CD4-positive, CD25-positive, alpha-beta regulatory T cell (primary cell): ENCODE data around the gene EMD. TPM values are rescaled to one million over a fixed set of nuclear protein-coding genes. Genes with fewer than 3 reads are reported as not detected.
A peak's percentile ranks its signal among the peaks of the same experiment; 100 is the strongest.
"Not testable (repeated sequence)": the region's sequence is repeated elsewhere in the genome, so short reads cannot be mapped to it uniquely, and the experiment has no call there.

Experiments
- ATAC-seq, 2 donors: fragments of 150-1000 bp; cut with Tn5 transposase; one replicate each; pipeline ENCODE4 v1.10.0; 2021; ENCODE audit warnings: low read depth in 2 of 2, moderate number of reproducible peaks in 2 of 2, moderate library complexity in 1 of 2
- DNase-seq, 3 donors: peaks; one replicate each; pipeline versions ENCODE4 v3.0.0 to v3.0.0-alpha.2; 2012 to 2022; ENCODE audit warnings: mixed read lengths in 1 of 3
- H3K27ac ChIP-seq: one replicate; pipeline ENCODE4 v1.7.0; 2013; ENCODE audit warnings: mild to moderate bottlenecking, low read length; ENCODE audit not compliant: insufficient read depth, poor library complexity, severe bottlenecking
- H3K27me3 ChIP-seq: one replicate; pipeline ENCODE4 v1.7.0; 2013; ENCODE audit warnings: low read length; ENCODE audit not compliant: control insufficient read depth, insufficient read depth
- H3K36me3 ChIP-seq: one replicate; pipeline ENCODE4 v1.7.0; 2013; ENCODE audit warnings: mild to moderate bottlenecking, low read length, moderate library complexity; ENCODE audit not compliant: control insufficient read depth, insufficient read depth
- H3K4me1 ChIP-seq: 2 replicates; pipeline ENCODE4 v1.7.0; 2013; ENCODE audit warnings: mild to moderate bottlenecking, low read length; ENCODE audit not compliant: insufficient read depth, control insufficient read depth, poor library complexity, severe bottlenecking
- H3K4me3 ChIP-seq: one replicate; pipeline ENCODE4 v1.7.0; 2013; ENCODE audit warnings: low read depth, mild to moderate bottlenecking, low read length, moderate library complexity
- H3K9me3 ChIP-seq, 2 experiments: 1 replicate in 1 of 2; 2 replicates in 1 of 2; pipeline ENCODE4 v1.7.0; 2013; ENCODE audit warnings: low read length in 2 of 2, mild to moderate bottlenecking in 1 of 2, moderate library complexity in 1 of 2; ENCODE audit not compliant: control insufficient read depth in 2 of 2
- H3K27ac Mint-ChIP-seq, 3 donors: one replicate each; pipeline ENCODE4 v1.8.0; 2020 to 2022; ENCODE audit warnings: mild to moderate bottlenecking in 3 of 3, mixed read lengths in 3 of 3, moderate library complexity in 2 of 3
- H3K27me3 Mint-ChIP-seq: one replicate; pipeline ENCODE4 v1.8.0; 2022; ENCODE audit warnings: mild to moderate bottlenecking, mixed read lengths
- H3K36me3 Mint-ChIP-seq: one replicate; pipeline ENCODE4 v1.8.0; 2020; ENCODE audit warnings: mixed read lengths
- H3K4me1 Mint-ChIP-seq, 4 donors: one replicate each; pipeline ENCODE4 v1.8.0; 2020 to 2022; ENCODE audit warnings: mixed read lengths in 4 of 4, mild to moderate bottlenecking in 1 of 4
- H3K4me3 Mint-ChIP-seq, 4 donors: one replicate each; pipeline ENCODE4 v1.8.0; 2020 to 2022; ENCODE audit warnings: mild to moderate bottlenecking in 4 of 4, mixed read lengths in 4 of 4, moderate library complexity in 3 of 4
- H3K9me3 Mint-ChIP-seq, 7 donors: one replicate each; pipeline ENCODE4 v1.8.0; 2020 to 2022; ENCODE audit warnings: mixed read lengths in 7 of 7, mild to moderate bottlenecking in 3 of 7, moderate library complexity in 2 of 7
- polyA plus RNA-seq, 4 donors: library from polyadenylated mRNA; unstranded; fragments of 300-500 nt; fragmentation: Illumina TruSeq; gene quantifications; one replicate each; pipeline ENCODE4 v1.2.3, GENCODE V29; 2021
- total RNA-seq: library from RNA; stranded (reverse); gene quantifications from one replicate; pipeline ENCODE4 v1.2.3, GENCODE V29; 2022

The EMD gene
- total and polyA plus RNA-seq, 5 donors from 2014 or later: 31.8 to 133 (median 37.3) TPM

DNA sequence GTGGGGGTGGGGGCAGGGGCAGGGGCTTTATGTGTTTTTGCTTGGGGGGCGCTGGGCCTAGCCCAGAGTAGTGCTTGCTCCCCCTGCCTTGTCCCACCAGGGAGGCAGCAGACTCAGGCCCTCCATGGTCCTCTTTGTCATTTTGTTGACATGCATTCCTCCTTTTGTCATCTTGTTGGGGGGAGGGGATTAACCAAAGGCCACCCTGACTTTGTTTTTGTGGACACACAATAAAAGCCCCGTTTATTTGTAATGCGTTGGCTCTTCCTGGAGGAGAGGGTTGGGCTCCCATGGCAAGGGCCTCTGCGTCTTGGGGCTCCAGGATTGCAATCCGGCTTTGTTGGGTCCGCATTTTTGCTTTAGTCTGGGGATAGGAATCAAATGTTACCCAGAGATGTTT, 2.2 kb downstream of the EMD start:
- no peaks in the 10 kb centered on the region for H3K9me3 ChIP-seq
- Mint-ChIP-seq H3K27me3 (no peaks in the 10 kb centered on the region), H3K9me3 (peaks cover 0 to 3% (median 0%) of the 10 kb centered on the region in 7 donors), H3K36me3 (no peaks in the 10 kb centered on the region), H3K4me1 (peaks cover 0 to 23% (median under 1%) of the 10 kb centered on the region in 4 donors), H3K27ac (peak overlapping the region in 1 of 3 donors; percentile 91), H3K4me3 (peak overlapping the region in 1 of 4 donors; percentile 93)
- H3K36me3 ChIP-seq: peaks cover 4% of the 10 kb centered on the region
- ATAC-seq (no peak), DNase-seq (no peak)
- H3K27ac ChIP-seq: no peak overlapping the region
- peaks cover 25% of the 10 kb centered on the region for H3K4me1 ChIP-seq
- H3K4me3 ChIP-seq: no peak overlapping the region
- H3K27me3 ChIP-seq: no peaks in the 10 kb centered on the region

DNA sequence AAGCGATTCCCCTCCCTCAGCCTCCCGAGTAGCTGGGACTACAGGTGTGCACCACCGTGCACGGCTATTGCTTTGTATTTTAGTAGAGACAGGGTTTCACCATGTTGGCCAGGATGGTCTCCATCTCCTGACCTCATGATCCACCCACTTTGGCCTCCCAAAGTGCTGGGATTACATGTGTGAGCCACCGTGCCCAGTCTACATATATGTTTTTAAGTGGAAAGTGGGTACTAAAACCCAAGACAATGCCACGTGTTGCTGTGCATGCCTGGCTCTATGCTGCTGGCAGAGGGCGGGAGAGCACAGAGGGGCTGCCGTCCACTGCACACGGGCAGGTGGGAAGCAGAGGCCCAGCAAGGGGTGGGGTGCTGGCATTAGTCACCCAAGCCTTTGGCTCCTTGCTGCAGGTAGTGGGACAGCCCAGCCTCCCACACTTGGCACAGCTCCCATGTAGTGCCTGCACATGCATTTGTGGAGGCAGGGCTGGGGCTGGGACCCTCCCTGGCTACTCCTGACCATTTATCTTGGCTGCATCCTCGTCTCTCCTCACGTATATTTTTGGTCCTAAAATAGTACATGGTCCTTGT, 3.5 kb downstream of the EMD start:
- H3K27ac ChIP-seq: no peak overlapping the region
- Mint-ChIP-seq H3K27ac (no peak overlapping the region), H3K36me3 (no peaks in the 10 kb centered on the region), H3K4me3 (peak overlapping the region in 2 of 4 donors; percentile 73 to 93), H3K9me3 (peaks cover 0 to 2% (median 0%) of the 10 kb centered on the region in 7 donors), H3K27me3 (no peaks in the 10 kb centered on the region), H3K4me1 (peaks cover 0 to 14% (median under 1%) of the 10 kb centered on the region in 4 donors)
- no peak overlapping the region for H3K4me3 ChIP-seq
- no peaks in the 10 kb centered on the region for H3K27me3 ChIP-seq
- H3K4me1 ChIP-seq: peaks cover 18% of the 10 kb centered on the region
- ATAC-seq (no peak), DNase-seq (no peak)
- no peaks in the 10 kb centered on the region for H3K9me3 ChIP-seq
- H3K36me3 ChIP-seq: peaks cover 4% of the 10 kb centered on the region

DNA sequence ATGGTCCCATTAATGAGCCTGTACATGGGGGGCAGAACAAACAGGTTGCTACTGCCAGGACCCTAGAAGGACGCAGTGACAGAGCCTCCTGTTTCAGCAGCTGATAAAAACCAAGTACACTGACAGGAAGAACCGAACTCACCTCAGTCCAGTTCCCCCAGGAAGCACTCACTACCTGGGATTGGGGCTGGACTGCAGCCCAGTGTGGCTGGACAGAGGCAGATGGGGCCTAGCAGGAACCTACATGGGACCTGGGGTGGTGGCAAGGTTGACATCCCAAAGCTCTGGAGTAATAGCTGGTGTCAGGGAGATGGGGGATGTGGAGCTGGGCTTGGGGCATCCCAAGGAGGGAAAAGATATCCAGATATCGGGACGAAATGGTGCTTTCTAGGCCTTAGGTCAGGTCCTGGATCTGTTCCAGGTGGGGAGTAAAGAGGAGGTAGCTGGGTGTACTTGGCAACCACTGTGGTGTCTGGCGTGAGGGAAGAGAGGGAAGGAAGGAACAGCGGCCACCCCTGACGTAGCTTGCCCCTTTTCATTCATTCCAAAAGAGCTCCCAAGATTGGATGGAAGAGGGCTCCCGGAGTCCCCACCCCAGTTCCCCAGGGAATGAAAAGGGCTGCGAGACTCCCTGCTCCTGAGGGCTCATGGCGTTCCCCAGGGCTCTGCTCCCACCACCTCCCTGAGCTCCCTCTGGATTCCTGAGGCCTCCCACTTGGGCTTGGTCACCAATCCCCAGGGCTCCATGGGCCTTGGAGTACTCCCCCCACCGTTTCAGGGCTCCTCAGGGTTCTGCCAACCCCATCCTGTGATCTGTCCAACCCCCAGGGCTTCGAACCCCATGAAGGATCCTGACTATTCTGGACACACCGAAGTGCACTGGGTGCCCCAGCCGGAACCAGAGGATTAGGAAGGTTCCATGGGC, 4.5 kb downstream of the EMD start:
- Histone ChIP-seq H3K4me3 (no peak overlapping the region), H3K9me3 (no peaks in the 10 kb centered on the region), H3K4me1 (peaks cover 10% of the 10 kb centered on the region), H3K27me3 (no peaks in the 10 kb centered on the region), H3K27ac (no peak overlapping the region), H3K36me3 (peaks cover 4% of the 10 kb centered on the region)
- no peaks in the 10 kb centered on the region for H3K27me3 Mint-ChIP-seq
- H3K9me3 Mint-ChIP-seq: peaks cover 0 to 2% (median 0%) of the 10 kb centered on the region in 7 donors
- H3K36me3 Mint-ChIP-seq: no peaks in the 10 kb centered on the region
- ATAC-seq (no peak), DNase-seq (no peak)
- peak overlapping the region in 1 of 4 donors; percentile 93 for H3K4me3 Mint-ChIP-seq
- no peak overlapping the region for H3K27ac Mint-ChIP-seq
- peaks cover 0 to 12% (median under 1%) of the 10 kb centered on the region in 4 donors for H3K4me1 Mint-ChIP-seq

DNA sequence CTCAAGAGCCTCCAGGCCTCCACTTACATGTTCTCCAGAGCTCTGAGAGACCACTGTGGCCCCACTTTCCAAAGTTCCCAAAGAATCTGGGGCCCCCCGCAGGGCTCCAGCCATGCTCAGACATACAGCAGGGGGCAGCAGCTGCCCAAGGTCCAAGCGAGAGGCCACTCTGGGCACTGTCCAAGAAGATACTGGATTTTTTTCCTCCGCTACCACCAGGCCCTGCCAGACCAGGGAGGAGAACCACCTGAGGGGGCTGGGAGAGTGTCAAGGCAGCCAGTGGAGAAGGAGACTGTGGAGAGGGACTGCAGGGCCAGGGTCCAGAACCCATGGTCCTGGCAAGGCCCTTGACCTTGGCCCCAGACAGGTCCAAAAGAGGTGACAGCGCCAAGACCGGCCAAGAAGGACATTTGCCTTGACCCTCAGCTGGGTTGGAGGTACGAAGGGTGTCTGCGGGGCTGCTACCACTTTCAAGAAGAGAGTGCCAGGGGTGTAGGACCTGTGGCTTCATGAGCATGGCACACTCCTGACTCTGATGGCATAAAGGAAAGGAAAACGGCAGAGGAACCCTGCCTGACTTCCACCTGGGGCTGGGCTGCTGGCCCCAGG, 5.3 kb downstream of the EMD start:
- H3K27ac Mint-ChIP-seq: peak overlapping the region in 1 of 3 donors; percentile 55
- H3K36me3 Mint-ChIP-seq: no peaks in the 10 kb centered on the region
- Histone ChIP-seq H3K9me3 (no peaks in the 10 kb centered on the region), H3K4me1 (peaks cover 10% of the 10 kb centered on the region), H3K36me3 (peaks cover 4% of the 10 kb centered on the region), H3K27me3 (no peaks in the 10 kb centered on the region), H3K4me3 (no peak overlapping the region), H3K27ac (no peak overlapping the region)
- H3K27me3 Mint-ChIP-seq: no peaks in the 10 kb centered on the region
- peaks cover 0 to 12% (median under 1%) of the 10 kb centered on the region in 4 donors for H3K4me1 Mint-ChIP-seq
- peaks cover 0 to 2% (median 0%) of the 10 kb centered on the region in 7 donors for H3K9me3 Mint-ChIP-seq
- H3K4me3 Mint-ChIP-seq: no peak overlapping the region
- ATAC-seq (no peak), DNase-seq (no peak)

DNA sequence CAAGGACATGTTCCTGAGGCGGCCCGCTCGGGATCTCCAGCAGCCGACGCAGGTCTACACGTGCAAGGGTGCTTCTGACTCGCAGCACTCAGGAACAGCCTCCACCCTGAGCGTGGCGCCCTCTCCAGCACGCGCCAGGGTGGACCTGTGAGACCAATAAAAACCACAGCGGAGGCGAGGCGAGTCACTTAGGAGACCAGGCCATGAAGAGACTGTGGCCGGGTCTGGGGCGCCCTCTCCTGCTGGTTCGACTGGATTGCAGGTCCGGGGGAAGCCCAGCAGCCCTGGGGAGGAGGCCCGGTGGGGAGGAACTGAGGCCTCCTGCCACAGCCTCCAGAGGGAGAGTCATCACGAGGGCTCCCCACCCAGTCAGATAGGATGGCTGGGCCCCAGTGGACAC, 9.0 kb downstream of the EMD start:
- H3K9me3 ChIP-seq, DNase-seq, H3K4me1 Mint-ChIP-seq, H3K27ac ChIP-seq, H3K27me3 Mint-ChIP-seq, H3K27ac Mint-ChIP-seq, H3K36me3 ChIP-seq, H3K36me3 Mint-ChIP-seq, H3K4me3 ChIP-seq, H3K9me3 Mint-ChIP-seq, H3K4me1 ChIP-seq, H3K4me3 Mint-ChIP-seq, H3K27me3 ChIP-seq: not testable (repeated sequence)
- peak; percentile 29 to 33 for ATAC-seq

DNA sequence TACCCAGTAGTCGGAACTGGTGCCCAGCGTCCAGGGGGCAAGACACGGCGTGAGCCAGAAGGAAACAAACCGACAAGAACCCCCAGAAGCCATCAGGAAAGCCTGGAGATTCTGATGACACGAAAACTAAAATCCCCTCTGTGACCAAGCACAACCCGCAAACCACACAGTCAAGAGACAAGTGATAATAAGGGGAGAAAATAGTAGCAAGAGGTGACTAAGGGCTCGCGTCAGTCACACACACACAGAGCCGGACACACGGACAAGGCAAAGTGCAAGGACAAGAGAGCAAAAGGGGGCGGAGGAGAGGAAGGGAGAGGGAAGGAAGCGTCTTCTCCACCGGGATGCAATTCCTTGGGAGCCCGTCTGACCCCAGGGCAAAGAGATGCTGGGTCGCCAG, 9.6 kb downstream of the EMD start:
- not testable (repeated sequence) for H3K27me3 ChIP-seq, H3K27ac ChIP-seq, H3K27me3 Mint-ChIP-seq, H3K36me3 Mint-ChIP-seq, DNase-seq, H3K4me1 ChIP-seq, H3K4me3 Mint-ChIP-seq, H3K27ac Mint-ChIP-seq, H3K36me3 ChIP-seq, H3K4me3 ChIP-seq, H3K9me3 ChIP-seq, H3K4me1 Mint-ChIP-seq, ATAC-seq, H3K9me3 Mint-ChIP-seq

DNA sequence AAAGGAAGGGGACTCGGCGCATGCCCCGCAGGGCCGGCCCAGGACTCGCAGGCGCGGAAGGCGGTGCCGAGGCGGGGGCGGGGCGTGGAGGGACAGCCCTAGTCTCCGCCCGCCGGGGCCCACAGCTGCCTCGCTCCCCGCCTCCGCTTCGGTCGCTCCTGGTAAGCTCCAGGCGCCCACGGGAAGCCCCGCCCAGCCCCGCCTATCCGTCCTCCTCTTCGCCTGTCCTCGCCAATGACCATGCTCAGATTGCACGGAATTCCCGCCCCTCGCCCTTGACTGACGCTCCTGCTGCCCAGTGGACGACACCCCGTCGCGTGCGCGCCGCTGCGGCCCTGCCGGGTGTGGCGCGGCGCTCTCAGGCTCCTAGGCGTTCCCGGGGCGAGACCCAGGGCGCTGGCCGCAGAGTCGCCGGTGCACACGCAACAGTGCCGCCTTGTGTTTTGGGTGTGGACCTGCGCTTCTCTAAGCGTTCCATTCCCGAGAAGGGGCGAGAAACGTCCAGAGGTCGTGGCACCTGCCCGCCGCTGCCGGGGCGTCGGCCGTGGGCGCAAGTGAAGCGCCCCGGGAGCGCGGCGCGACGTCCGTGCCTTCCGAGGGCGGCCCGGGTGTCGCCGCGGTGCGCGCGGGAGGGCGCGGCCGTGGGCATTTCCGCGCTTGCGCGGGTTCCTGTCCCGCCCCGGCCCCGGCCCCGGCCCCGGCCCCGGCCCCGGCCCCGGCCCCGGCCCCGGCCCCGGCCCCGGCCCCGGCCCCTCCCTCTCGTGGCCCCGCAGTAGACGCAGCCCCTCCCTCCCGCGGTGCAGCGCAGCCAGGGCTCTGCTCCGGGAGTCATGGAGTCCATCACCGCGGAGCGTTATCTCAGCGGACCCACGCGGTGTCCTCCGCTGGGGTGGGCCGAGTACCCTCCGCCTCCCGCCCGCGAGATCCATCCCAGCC, 11.0 kb downstream of the EMD start:
- H3K27me3 ChIP-seq, H3K9me3 Mint-ChIP-seq, H3K4me1 Mint-ChIP-seq, H3K4me1 ChIP-seq, H3K4me3 Mint-ChIP-seq, H3K4me3 ChIP-seq, H3K27ac Mint-ChIP-seq, H3K27me3 Mint-ChIP-seq, H3K9me3 ChIP-seq, H3K27ac ChIP-seq, H3K36me3 ChIP-seq, H3K36me3 Mint-ChIP-seq: not testable (repeated sequence)
- DNase-seq (peak in 1 of 3 donors; percentile 65), ATAC-seq (peak; percentile 78 to 80)
